Stimulated activated CD4-positive, alpha-beta T cell treated with anti-CD3 and anti-CD28 coated beads, Interleukin-1b, Interleukin-23, amount 100 ng/mL, for 4 hours (primary cell): ENCODE data around the gene LAG3.

Experiments used
- DNase-seq, 2 donors: peaks; one replicate each; pipeline ENCODE4 v3.0.0-alpha.2; 2020; ENCODE audit warnings: low read depth in 2 of 2

LAG3 gene

GRCh38 chr12:6822426-6823135 is 50.3 kb downstream of the LAG3 start:
- DNase-seq = no peak

- no peak for DNase-seq
These were observed 51.1 kb downstream of the LAG3 start for GRCh38 chr12:6823182-6824084.

DNA sequence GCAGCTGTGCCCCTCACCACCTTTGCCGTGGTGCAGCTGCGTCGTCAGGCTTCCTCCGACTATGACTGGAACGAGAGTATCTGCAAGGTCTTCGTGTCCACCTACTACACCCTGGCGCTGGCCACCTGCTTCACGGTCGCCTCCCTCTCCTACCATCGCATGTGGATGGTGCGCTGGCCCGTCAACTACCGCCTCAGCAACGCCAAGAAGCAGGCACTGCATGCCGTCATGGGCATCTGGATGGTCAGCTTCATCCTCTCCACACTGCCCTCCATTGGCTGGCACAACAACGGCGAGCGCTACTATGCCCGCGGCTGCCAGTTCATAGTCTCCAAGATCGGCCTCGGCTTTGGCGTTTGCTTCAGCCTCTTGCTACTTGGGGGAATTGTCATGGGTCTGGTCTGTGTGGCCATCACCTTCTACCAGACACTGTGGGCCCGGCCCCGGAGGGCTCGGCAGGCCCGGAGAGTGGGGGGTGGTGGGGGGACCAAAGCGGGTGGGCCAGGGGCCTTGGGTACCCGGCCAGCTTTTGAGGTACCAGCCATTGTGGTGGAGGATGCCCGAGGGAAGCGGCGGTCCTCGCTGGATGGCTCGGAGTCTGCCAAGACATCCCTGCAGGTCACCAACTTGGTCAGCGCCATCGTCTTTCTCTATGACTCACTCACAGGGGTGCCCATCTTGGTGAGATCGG is 51.9 kb downstream of the LAG3 start:
- no peak for DNase-seq

- DNase-seq = no peak
These were observed 52.6 kb downstream of the LAG3 start for GRCh38 chr12:6824901-6825381.

- peak; percentile 79 to 83 for DNase-seq
These were observed 53.2 kb downstream of the LAG3 start for GRCh38 chr12:6825398-6826124.

GRCh38 chr12:6826125-6826733 is 53.9 kb downstream of the LAG3 start:
- no peak for DNase-seq

GRCh38 chr12:6826734-6827436 is 54.6 kb downstream of the LAG3 start:
- no peak for DNase-seq

- peak; percentile 38 to 54 for DNase-seq
These were observed 55.2 kb downstream of the LAG3 start for GRCh38 chr12:6827437-6827911.
